Globus pallidus (tissue), 1 donor: ENCODE measurements around the gene USP24.

Experiments used
- DNase-seq: peaks from one replicate; pipeline ENCODE4 v3.0.0-alpha.2; 2015; ENCODE audit warnings: low spot score

USP24 gene

DNA sequence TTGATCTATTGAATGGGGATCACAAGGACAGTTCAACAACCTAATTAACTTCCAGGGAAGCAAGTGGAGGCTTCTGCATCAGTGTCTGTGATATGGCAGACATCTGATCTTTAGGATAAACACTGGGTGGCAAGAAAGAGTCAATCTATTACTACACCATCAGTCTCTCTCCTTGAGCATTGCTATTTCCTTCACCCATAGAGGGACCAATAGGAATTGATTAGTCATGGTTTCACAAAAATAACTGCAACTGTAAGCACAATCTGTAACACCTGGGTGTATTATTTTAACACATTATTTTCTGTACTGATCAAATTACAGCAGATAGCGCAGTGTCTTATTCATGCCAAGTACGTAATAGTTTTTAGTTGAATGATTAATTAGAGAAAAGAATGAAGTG, 50.3 kb downstream of the USP24 start:
- no peak for DNase-seq

- DNase-seq, result no peak
Measured at GRCh38 chr1:55159571-55159970, 55.6 kb downstream of the USP24 start.

DNA sequence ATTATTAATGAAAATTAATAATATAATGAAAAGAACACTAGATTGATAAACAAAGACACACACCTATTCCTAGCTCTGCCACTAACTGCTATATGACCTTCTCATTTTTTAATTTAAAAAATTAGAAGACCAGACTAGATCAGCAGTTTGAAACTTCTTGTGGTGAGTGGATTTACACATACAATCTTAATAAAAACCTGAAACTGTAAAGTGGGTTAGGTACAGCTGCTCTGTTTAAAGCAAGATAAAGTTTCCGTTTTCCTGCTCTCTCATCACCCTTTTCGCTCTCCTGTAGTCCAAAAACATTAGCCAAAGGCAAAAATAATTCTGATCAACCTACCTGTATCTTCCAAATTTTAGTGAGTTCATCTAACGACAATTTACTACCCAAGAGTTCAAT, 58.6 kb downstream of the USP24 start:
- no peak for DNase-seq

DNA sequence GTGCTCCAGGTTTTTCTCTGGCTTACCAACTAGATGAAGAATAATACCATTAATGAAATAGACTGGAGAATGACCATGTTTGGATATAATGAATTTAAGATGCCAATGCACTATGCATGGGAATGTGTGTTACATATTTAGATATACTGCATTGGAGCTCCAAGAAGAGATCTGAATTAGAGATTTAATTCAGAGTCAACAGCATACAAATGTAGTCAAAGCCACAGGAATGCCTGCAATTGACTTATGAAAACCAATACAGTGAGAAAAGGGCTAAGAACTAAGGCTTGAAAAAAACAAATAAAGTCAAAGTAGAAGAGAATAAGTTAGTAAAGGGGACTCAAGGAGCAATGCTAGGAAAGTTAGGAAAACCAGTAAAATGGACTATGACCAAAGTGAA, 59.1 kb downstream of the USP24 start:
- no peak for DNase-seq

- DNase-seq, result peak; percentile 79
Measured at GRCh38 chr1:55155522-55155921, 59.6 kb downstream of the USP24 start.

GRCh38 chr1:55154616-55155015, 60.5 kb downstream of the USP24 start:
- DNase-seq, result peak; percentile 41

DNA sequence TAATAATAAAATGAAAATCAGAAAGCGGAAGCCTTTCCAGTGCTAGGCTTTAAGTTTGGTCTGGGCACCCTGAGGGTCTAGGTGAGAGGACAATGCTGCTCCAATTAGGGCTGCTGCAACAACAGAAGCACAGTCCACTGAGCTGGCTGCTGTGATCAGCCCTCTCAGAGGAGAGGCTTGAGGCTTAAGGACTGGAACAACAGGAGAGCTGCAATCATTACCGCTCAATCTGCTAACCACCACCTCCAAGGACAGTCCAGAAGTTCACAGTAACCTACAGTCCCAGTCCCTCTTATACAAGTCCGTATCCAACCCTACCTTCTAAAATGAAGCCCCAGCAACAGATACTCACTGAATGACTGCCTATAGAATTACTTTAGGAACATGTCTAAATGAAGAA, 62.1 kb downstream of the USP24 start:
- no peak for DNase-seq

- DNase-seq, result peak; percentile 38
Measured at GRCh38 chr1:55150880-55151588, 64.1 kb downstream of the USP24 start.

- no peak for DNase-seq
Measured at GRCh38 chr1:55148676-55149075, 66.5 kb downstream of the USP24 start.

- no peak for DNase-seq
Measured at GRCh38 chr1:55147524-55147923, 67.6 kb downstream of the USP24 start.

DNA sequence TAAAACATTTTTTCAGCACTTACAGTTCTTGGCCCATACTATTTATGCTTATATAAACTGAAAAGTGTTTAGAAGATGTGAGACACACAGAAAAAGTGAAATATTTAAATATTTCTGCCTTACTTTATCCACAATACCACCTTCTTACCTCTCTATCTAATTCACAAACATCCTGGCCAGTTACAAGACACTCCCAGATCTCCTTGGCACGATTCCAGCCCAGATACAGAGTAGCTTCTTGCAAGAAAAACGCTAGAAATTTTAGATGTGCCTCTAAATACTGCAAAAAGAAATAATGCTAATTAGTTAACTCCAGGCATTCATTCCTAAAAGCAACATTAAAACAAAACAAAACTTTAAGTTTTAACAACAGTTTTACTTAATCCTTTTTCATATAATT, 68.4 kb downstream of the USP24 start:
- DNase-seq, result no peak

DNA sequence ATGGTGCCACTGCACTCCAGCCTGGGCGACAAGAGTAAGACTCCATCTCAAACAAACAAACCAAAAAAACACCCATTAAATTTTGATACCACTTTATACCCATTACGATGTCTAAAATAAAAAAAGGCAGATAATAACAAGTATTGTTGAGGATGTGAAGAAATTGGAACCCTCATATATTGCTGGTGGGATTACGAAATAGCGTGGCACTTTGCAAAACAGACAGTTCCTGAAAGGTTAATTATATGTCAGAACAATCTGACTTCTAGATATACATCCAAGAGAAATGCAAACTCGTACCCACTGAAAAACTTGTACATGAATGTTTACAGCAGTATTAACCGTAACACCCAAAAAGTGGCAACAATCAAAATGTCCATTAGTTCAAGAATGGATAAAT, 70.3 kb downstream of the USP24 start:
- no peak for DNase-seq

- no peak for DNase-seq
Measured at GRCh38 chr1:55143684-55144083, 71.5 kb downstream of the USP24 start.

DNA sequence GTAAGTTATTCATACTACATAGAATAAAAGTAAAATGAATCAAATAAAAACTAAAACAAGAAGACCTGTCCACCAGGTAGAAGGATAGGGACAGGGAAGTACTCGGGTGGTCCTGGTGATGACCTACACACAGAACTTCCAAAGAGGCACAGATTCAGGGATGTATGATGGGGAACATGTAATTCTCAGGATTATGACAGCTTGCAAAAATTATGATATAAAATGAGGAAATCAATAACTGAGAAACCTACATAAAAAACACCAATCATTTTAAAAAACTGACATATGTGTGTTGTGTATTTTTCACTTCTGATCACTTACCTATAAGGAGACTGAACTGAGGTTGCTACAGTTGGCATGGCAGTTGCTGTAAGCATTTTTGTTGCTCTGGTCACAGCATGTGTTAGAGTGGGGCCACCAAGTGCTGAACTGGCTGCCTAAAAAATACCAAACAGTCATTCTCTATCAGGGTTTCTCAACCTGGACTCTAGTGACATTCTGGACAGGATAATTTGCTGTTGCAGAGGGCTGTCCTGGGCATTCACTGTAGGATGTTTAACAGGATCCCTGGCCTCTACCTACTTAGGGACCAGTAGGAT, 73.8 kb downstream of the USP24 start:
- no peak for DNase-seq

DNA sequence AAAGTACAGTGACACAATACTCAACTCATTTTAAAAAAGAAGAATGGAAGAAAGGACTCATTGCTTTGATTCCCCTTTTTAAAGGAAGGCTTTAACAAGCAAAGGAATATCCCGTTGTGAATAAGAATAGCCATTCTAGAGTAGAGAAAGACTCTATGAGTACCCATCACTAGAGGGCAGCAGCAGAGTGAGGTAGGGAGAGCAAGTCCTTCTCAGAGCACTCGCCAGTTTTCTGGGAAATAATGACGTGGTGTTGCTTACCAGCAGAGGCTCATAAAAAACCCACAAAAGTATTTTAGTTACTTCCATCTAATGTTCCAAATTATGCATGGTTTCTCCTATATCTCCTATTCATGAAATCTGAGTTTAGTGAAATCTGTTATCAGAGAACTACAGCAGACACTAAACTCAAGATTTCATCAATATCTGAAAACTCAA, 74.6 kb downstream of the USP24 start:
- peak; percentile 83 for DNase-seq

GRCh38 chr1:55140137-55140536, 75.0 kb downstream of the USP24 start:
- no peak for DNase-seq

GRCh38 chr1:55138823-55139222, 76.3 kb downstream of the USP24 start:
- DNase-seq, result no peak

DNA sequence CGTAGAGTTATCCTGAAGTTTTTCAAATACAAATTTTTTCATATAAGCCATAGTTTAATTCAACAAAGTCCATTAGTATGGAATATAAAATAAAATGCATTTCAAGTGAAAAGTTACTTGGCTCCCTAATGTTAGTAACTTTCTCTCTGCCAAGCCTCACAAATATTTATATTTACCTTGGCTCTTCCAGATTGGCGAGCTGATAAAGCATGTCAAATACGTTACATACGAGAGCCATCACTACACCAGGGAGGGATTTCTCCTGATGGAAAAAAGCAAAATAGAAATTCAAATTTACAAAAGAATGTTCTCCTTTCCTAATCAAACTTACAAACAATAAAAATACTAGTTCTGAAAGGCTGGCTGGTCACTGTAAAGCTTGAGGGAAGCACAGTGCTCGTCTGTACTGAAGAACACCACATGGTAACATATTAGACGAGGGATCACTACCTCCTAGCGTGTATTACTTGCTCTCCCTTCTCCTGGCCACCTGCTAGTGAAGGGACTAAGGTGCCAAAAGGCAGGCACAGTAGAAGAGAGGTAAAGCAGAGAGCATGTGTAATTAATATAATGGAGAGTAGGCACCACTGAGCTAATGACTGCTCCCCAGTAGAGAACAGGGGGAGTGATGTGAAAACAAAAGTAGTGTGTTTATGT, 80.9 kb downstream of the USP24 start:
- no peak for DNase-seq

GRCh38 chr1:55131801-55132200, 83.4 kb downstream of the USP24 start:
- no peak for DNase-seq

- no peak for DNase-seq
Measured at GRCh38 chr1:55131218-55131617, 83.9 kb downstream of the USP24 start.

DNA sequence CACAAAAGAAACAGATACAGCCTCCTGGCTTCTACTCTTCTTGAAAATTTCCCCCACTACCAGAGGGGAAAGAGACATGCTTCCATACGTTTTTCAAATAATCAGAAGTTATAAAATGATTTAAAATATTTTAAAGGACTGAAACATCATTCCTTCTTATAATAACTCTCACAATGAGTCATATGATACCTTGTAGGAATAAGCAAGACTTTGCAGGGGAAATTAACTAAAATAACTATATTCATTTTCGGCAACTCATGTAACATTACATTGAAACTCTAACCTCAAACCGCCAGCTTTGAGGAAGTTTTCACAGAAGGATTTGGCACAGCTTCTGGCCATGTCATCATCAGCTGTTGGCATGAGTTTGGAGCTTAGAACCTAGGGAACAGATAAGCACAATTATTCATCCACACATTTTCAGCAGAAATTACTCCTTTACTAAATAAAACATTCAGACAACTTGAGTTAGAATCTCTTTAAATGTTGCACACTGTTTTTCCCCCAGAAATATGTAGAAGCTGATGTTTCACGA, 85.9 kb downstream of the USP24 start:
- no peak for DNase-seq

GRCh38 chr1:55128418-55128995, 86.7 kb downstream of the USP24 start:
- DNase-seq, result no peak

DNA sequence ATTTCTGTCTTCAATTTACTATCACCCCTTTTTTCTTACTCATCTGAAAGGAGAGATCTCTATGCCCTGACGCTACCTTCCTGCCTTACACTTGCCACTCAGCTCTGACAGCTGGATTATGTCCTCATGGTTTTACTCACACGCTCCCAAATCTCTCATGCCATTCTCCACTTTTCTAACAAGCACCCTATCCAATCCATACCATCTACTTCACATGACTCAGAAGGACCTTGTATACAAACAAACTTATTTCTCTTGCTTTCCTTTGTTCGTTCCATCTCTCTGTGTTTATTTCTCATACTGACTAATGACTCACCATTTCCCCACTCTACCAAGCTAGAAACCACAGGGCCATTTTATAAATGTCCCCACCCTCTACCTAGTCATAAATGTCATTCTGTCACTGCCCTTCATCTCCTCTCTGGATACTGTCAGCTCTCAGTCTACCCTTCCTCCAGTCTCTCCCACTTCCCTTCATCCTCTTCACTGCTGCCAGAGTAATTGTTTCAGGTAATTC, 87.3 kb downstream of the USP24 start:
- no peak for DNase-seq
